H9 (cell line): Measurements from ENCODE around the gene BICDL1. TPM values are rescaled to one million over a fixed set of nuclear protein-coding genes. Genes with fewer than 3 reads are reported as not detected.
"Not testable (repeated sequence)": the region's sequence is repeated elsewhere in the genome, so short reads cannot be mapped to it uniquely, and the experiment has no call there.

Experiments used
- DNase-seq: peaks from one replicate; pipeline ENCODE4 v3.0.0-alpha.2; 2017
- H2AFZ ChIP-seq: one replicate; pipeline ENCODE4 v1.6.1; 2013; ENCODE audit warnings: mild to moderate bottlenecking, low read length, control low read depth, moderate library complexity
- H2AK5ac ChIP-seq: 2 replicates; pipeline ENCODE4 v1.6.1; 2013; ENCODE audit warnings: low read length, control low read depth, mixed read lengths; ENCODE audit not compliant: insufficient read length
- H2BK120ac ChIP-seq: one replicate; pipeline ENCODE4 v1.6.1; 2013; ENCODE audit warnings: low read depth, mild to moderate bottlenecking, low read length, control low read depth, inconsistent platforms; ENCODE audit not compliant: poor library complexity, severe bottlenecking
- H2BK12ac ChIP-seq: 2 replicates; pipeline ENCODE4 v1.6.1; 2013; ENCODE audit warnings: low read length, control low read depth, mixed read lengths, low read depth; ENCODE audit not compliant: insufficient read length
- H2BK15ac ChIP-seq: 2 replicates; pipeline ENCODE4 v1.6.1; 2013; ENCODE audit warnings: low read depth, low read length, control low read depth
- H2BK20ac ChIP-seq: one replicate; pipeline ENCODE4 v1.6.1; 2013; ENCODE audit warnings: low read depth, mild to moderate bottlenecking, low read length, control low read depth, inconsistent platforms; ENCODE audit not compliant: poor library complexity, severe bottlenecking
- H2BK5ac ChIP-seq: 2 replicates; pipeline ENCODE4 v1.6.1; 2013; ENCODE audit warnings: low read length, control low read depth, mixed read lengths; ENCODE audit not compliant: insufficient read length
- H3K14ac ChIP-seq: 2 replicates; pipeline ENCODE4 v1.6.1; 2013; ENCODE audit warnings: low read length, control low read depth; ENCODE audit not compliant: insufficient read depth
- H3K18ac ChIP-seq: 2 replicates; pipeline ENCODE4 v1.6.1; 2013; ENCODE audit warnings: low read depth, mild to moderate bottlenecking, mixed read lengths, low read length, control low read depth; ENCODE audit not compliant: insufficient read length
- H3K23ac ChIP-seq: 2 replicates; pipeline ENCODE4 v1.6.1; 2013; ENCODE audit warnings: low read length, control low read depth, mixed read lengths, low read depth; ENCODE audit not compliant: insufficient read length
- H3K23me2 ChIP-seq: 2 replicates; pipeline ENCODE4 v1.6.1; 2013; ENCODE audit warnings: low read depth, mild to moderate bottlenecking, mixed read lengths, low read length, control low read depth; ENCODE audit not compliant: insufficient read length, poor library complexity, severe bottlenecking
- H3K27ac ChIP-seq: 2 replicates; pipeline ENCODE4 v1.5.1; 2013; ENCODE audit warnings: low read length, control low read depth, mixed read lengths, low read depth; ENCODE audit not compliant: insufficient read length
- H3K27me3 ChIP-seq: 2 replicates; pipeline ENCODE4 v1.6.1; 2013; ENCODE audit warnings: low read length, control low read depth, inconsistent platforms; ENCODE audit not compliant: insufficient read depth
- H3K4ac ChIP-seq: 2 replicates; pipeline ENCODE4 v1.6.1; 2013; ENCODE audit warnings: low read depth, mild to moderate bottlenecking, control low read depth, inconsistent platforms, low read length, moderate library complexity
- H3K4me1 ChIP-seq: 2 replicates; pipeline ENCODE4 v1.6.1; 2013; ENCODE audit warnings: low read length, control low read depth, inconsistent platforms; ENCODE audit not compliant: insufficient read depth
- H3K4me2 ChIP-seq: 2 replicates; pipeline ENCODE4 v1.6.1; 2013; ENCODE audit warnings: low read length, control low read depth, mixed read lengths; ENCODE audit not compliant: insufficient read length, insufficient read depth
- H3K56ac ChIP-seq: 2 replicates; pipeline ENCODE4 v1.6.1; 2013; ENCODE audit warnings: low read depth, mild to moderate bottlenecking, mixed read lengths, low read length, control low read depth; ENCODE audit not compliant: insufficient read length
- H3K79me1 ChIP-seq: 2 replicates; pipeline ENCODE4 v1.6.1; 2013; ENCODE audit warnings: low read depth, mild to moderate bottlenecking, moderate library complexity, low read length, control low read depth, inconsistent platforms; ENCODE audit not compliant: insufficient read depth, poor library complexity, severe bottlenecking
- H3K79me2 ChIP-seq: 2 replicates; pipeline ENCODE4 v1.6.1; 2013; ENCODE audit warnings: low read length, control low read depth, inconsistent platforms; ENCODE audit not compliant: insufficient read depth
- H3K9ac ChIP-seq: 2 replicates; pipeline ENCODE4 v1.6.1; 2013; ENCODE audit warnings: low read length, control low read depth, mixed read lengths; ENCODE audit not compliant: insufficient read length; ENCODE audit errors: extremely low read depth
- H3K9me3 ChIP-seq: one replicate; pipeline ENCODE4 v1.6.1; 2013; ENCODE audit warnings: low read depth, low read length, inconsistent platforms; ENCODE audit not compliant: control insufficient read depth
- H3T11ph ChIP-seq: one replicate; pipeline ENCODE4 v1.6.1; 2013; ENCODE audit warnings: mild to moderate bottlenecking, low read length, control low read depth, inconsistent platforms
- H4K20me1 ChIP-seq: one replicate; pipeline ENCODE4 v1.6.1; 2013; ENCODE audit not compliant: control insufficient read depth, insufficient read length, insufficient read depth
- H4K5ac ChIP-seq: 2 replicates; pipeline ENCODE4 v1.6.1; 2013; ENCODE audit warnings: low read depth, mild to moderate bottlenecking, mixed read lengths, low read length, control low read depth; ENCODE audit not compliant: insufficient read length
- H4K8ac ChIP-seq: replicated peaks from 2 replicates; pipeline ENCODE4 v1.6.1; 2013; ENCODE audit warnings: low read length, control low read depth, mixed read lengths, low read depth; ENCODE audit not compliant: insufficient read length
- H4K91ac ChIP-seq: 2 replicates; pipeline ENCODE4 v1.6.1; 2013; ENCODE audit warnings: low read depth, mild to moderate bottlenecking, moderate library complexity, mixed read lengths, low read length, control low read depth; ENCODE audit not compliant: insufficient read length
- H3K27ac Mint-ChIP-seq, 3 experiments: 2 replicates in 2 of 3; 3 replicates in 1 of 3; pipeline ENCODE4 v1.8.0; 2020 to 2021; ENCODE audit warnings: mixed read lengths in 3 of 3, mild to moderate bottlenecking in 1 of 3, moderate library complexity in 1 of 3
- H3K27me3 Mint-ChIP-seq: 2 replicates; pipeline ENCODE4 v1.8.0; 2021; ENCODE audit warnings: low read depth, mild to moderate bottlenecking, moderate library complexity, mixed read lengths
- H3K36me3 Mint-ChIP-seq, 3 experiments: 2 replicates in 2 of 3; 3 replicates in 1 of 3; pipeline ENCODE4 v1.8.0; 2020 to 2021; ENCODE audit warnings: low read depth in 3 of 3, mixed read lengths in 3 of 3; ENCODE audit not compliant: insufficient read depth in 1 of 3
- H3K4me1 Mint-ChIP-seq, 2 experiments: 2 replicates each; pipeline ENCODE4 v1.8.0; 2020; ENCODE audit warnings: mixed read lengths in 2 of 2
- H3K4me3 Mint-ChIP-seq, 2 experiments: 2 replicates in 1 of 2; 3 replicates in 1 of 2; pipeline ENCODE4 v1.8.0; 2020 to 2021; ENCODE audit warnings: mild to moderate bottlenecking in 2 of 2, mixed read lengths in 2 of 2, moderate library complexity in 1 of 2
- H3K9me3 Mint-ChIP-seq, 2 experiments: 2 replicates in 1 of 2; 3 replicates in 1 of 2; pipeline ENCODE4 v1.8.0; 2020; ENCODE audit warnings: mild to moderate bottlenecking in 2 of 2, mixed read lengths in 2 of 2, moderate library complexity in 1 of 2
- CTCF ChIP-seq: fragments of 200-600 bp; sonication (generic); conservative IDR thresholded peaks from 3 replicates; pipeline ENCODE4 v1.8.0; 2021; ENCODE audit warnings: antibody characterized with exemption, mild to moderate bottlenecking
- WGBS: extraction: QIAGEN DNeasy Blood & Tissue Kit; methylation state at CpG from one replicate; pipeline ENCODE4 v1.1.7; 2013; ENCODE audit warnings: missing lambda C conversion rate, low lambda C conversion rate, mixed read lengths; ENCODE audit not compliant: insufficient read length; ENCODE audit errors: extremely low coverage; 5-methylcytosine and 5-hydroxymethylcytosine counted together
- total RNA-seq: library from RNA; stranded (reverse); gene quantifications from 2 replicates; pipeline ENCODE4 v1.2.1, GENCODE V29; 2021

Gene BICDL1
- total RNA-seq, 1 experiment from 2014 or later, result 13.8 TPM

GRCh38 chr12:120015313-120015712 lies 26.3 kb downstream of the BICDL1 start:
- Histone ChIP-seq H2BK12ac (no peak overlapping the region), H3K4ac (no peak overlapping the region), H3K18ac (no peak overlapping the region), H2AFZ (no peak overlapping the region), H3K56ac (no peak overlapping the region), H4K8ac (no peak overlapping the region), H3T11ph (no peak overlapping the region), H3K4me2 (no peak overlapping the region), H4K20me1 (no peaks in the 10 kb centered on the region), H3K9me3 (no peaks in the 10 kb centered on the region), H3K27me3 (no peaks in the 10 kb centered on the region), H4K91ac (no peak overlapping the region), H3K14ac (no peak overlapping the region), H3K4me1 (no peaks in the 10 kb centered on the region), H3K79me2 (no peaks in the 10 kb centered on the region), H2BK5ac (no peak overlapping the region), H2BK120ac (no peak overlapping the region), H2AK5ac (no peak overlapping the region), H3K23ac (no peak overlapping the region), H2BK20ac (no peak overlapping the region), H2BK15ac (no peak overlapping the region), H3K79me1 (no peaks in the 10 kb centered on the region), H4K5ac (no peak overlapping the region), H3K27ac (no peak overlapping the region), H3K23me2 (no peaks in the 10 kb centered on the region), H3K9ac (no peak overlapping the region)
- DNase-seq, result no peak
- no peak overlapping the region for H3K4me3 Mint-ChIP-seq
- no CpG with 5 or more reads among the region's 3 CpGs for WGBS
- no peaks in the 10 kb centered on the region for H3K27me3 Mint-ChIP-seq
- H3K4me1 Mint-ChIP-seq, result peaks cover 11 to 13% of the 10 kb centered on the region in 2 experiments; a peak in 3 of 4 replicates
- H3K27ac Mint-ChIP-seq, result 0 out of 7 replicates have a peak overlapping the region, but pooled peaks of 1 of the 3 experiments have one; percentile 25
- H3K9me3 Mint-ChIP-seq, result no peaks in the 10 kb centered on the region
- no peak for TF ChIP-seq CTCF
- peaks cover 0 to 2% (median 0%) of the 10 kb centered on the region in 3 experiments; a peak in 4 of 7 replicates for H3K36me3 Mint-ChIP-seq

DNA sequence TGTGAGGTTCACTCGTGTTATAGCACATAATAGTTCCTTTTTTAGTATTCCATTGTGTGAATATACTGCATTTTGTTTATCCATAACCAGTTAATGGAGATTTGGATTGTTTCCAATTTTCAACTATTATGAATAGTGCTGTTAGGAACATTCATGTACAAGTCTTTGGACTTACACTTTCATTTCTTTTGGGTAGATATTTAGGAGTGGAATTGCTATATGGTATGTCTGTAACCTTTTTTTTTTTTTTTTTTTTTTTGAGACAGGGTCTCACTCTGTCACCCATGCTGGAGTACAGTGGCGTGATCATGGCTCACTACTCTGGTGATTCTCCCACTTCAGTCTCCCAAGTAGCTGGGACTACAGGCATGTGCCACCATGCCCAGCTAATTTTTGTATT lies 27.2 kb downstream of the BICDL1 start:
- DNase-seq, H3K9me3 Mint-ChIP-seq, H2BK5ac ChIP-seq, H3K56ac ChIP-seq, H2AK5ac ChIP-seq, H3K4me3 Mint-ChIP-seq, H3T11ph ChIP-seq, H3K79me1 ChIP-seq, H3K9ac ChIP-seq, H4K91ac ChIP-seq, H3K9me3 ChIP-seq, H3K79me2 ChIP-seq, H3K23me2 ChIP-seq, H3K14ac ChIP-seq, H3K27ac ChIP-seq, H3K27ac Mint-ChIP-seq, H3K23ac ChIP-seq, H3K4me1 Mint-ChIP-seq, H3K27me3 Mint-ChIP-seq, H2AFZ ChIP-seq, H3K4ac ChIP-seq, H2BK20ac ChIP-seq, H3K18ac ChIP-seq, H2BK15ac ChIP-seq, H4K20me1 ChIP-seq, H4K5ac ChIP-seq, H3K27me3 ChIP-seq, H2BK12ac ChIP-seq, H3K36me3 Mint-ChIP-seq, H2BK120ac ChIP-seq, H3K4me1 ChIP-seq, H3K4me2 ChIP-seq, H4K8ac ChIP-seq: not testable (repeated sequence)
- WGBS, result no CpG with 5 or more reads among the region's 2 CpGs
